Karpas-422 (cell line): ENCODE data around the gene PDE3A. TPM values are rescaled to one million over a fixed set of nuclear protein-coding genes. Genes with fewer than 3 reads are reported as not detected.

ENCODE experiments used
- DNase-seq: peaks from one replicate; pipeline ENCODE4 v3.0.0-alpha.2; 2015
- H2AFZ ChIP-seq: fragments of 200-600 bp; sonication (generic); 2 replicates; pipeline ENCODE4 v1.6.1; 2014; ENCODE audit warnings: antibody characterized with exemption, low read length, mixed read lengths
- H3K27ac ChIP-seq: fragments of 200-600 bp; sonication (generic); 2 replicates; pipeline ENCODE4 v1.5.1; 2014; ENCODE audit warnings: mild to moderate bottlenecking, low read length, moderate library complexity
- H3K27me3 ChIP-seq: fragments of 200-600 bp; sonication (generic); 2 replicates; pipeline ENCODE4 v1.6.1; 2014; ENCODE audit warnings: low read length, mixed read lengths
- H3K36me3 ChIP-seq: fragments of 200-600 bp; sonication (generic); 2 replicates; pipeline ENCODE4 v1.6.1; 2014; ENCODE audit warnings: low read length, mixed read lengths; ENCODE audit not compliant: insufficient read depth
- H3K4me1 ChIP-seq: fragments of 200-600 bp; sonication (generic); 2 replicates; pipeline ENCODE4 v1.6.1; 2014; ENCODE audit warnings: mild to moderate bottlenecking, low read length, mixed read lengths
- H3K4me2 ChIP-seq: fragments of 200-600 bp; sonication (generic); 2 replicates; pipeline ENCODE4 v1.6.1; 2014; ENCODE audit warnings: low read length, low read depth, mild to moderate bottlenecking; ENCODE audit not compliant: poor library complexity, severe bottlenecking
- H3K4me3 ChIP-seq: fragments of 200-600 bp; sonication (generic); 2 replicates; pipeline ENCODE4 v1.5.1; 2014; ENCODE audit warnings: mild to moderate bottlenecking, antibody characterized with exemption, low read length, mixed read lengths
- H3K79me2 ChIP-seq: fragments of 200-600 bp; sonication (generic); 2 replicates; pipeline ENCODE4 v1.6.1; 2014; ENCODE audit warnings: mild to moderate bottlenecking, low read length, mixed read lengths
- H3K9ac ChIP-seq: fragments of 200-600 bp; sonication (generic); 2 replicates; pipeline ENCODE4 v1.6.0; 2014; ENCODE audit warnings: low read length
- H3K9me2 ChIP-seq: fragments of 200-600 bp; sonication (generic), shearing (Covaris generic); replicated peaks from 2 replicates; pipeline ENCODE4 v1.6.0; 2014; ENCODE audit warnings: mild to moderate bottlenecking, low read length, moderate library complexity; ENCODE audit not compliant: insufficient read depth
- H3K9me3 ChIP-seq: fragments of 300-700, 200-600 bp; sonication (generic); 2 replicates; pipeline ENCODE4 v1.6.1; 2014; ENCODE audit warnings: low read length, mixed read lengths
- H4K20me1 ChIP-seq: fragments of 200-600 bp; sonication (generic); 2 replicates; pipeline ENCODE4 v1.6.1; 2014; ENCODE audit warnings: mild to moderate bottlenecking, antibody characterized with exemption, low read length, low read depth; ENCODE audit not compliant: insufficient read depth
- total RNA-seq: library from RNA; depleted of rRNA; stranded (reverse); fragments of >200 nt; shearing (Covaris generic); gene quantifications from 2 replicates; pipeline ENCODE4 v1.2.3, GENCODE V29; 2014; ENCODE audit warnings: low replicate concordance

Gene PDE3A
- total RNA-seq, 1 experiment from 2014 or later = not detected

- Histone ChIP-seq H3K4me1 (no peaks in the 10 kb centered on the region), H3K27me3 (no peaks in the 10 kb centered on the region)
These were observed 336.5 kb downstream of the PDE3A start for GRCh38 chr12:20704860-20705259.

GRCh38 chr12:20711846-20712245, 343.5 kb downstream of the PDE3A start:
- H4K20me1 ChIP-seq = no peaks in the 10 kb centered on the region
- H2AFZ ChIP-seq = no peak overlapping the region
- no peaks in the 10 kb centered on the region for H3K27me3 ChIP-seq
- no peaks in the 10 kb centered on the region for H3K4me1 ChIP-seq
- H3K79me2 ChIP-seq = no peaks in the 10 kb centered on the region
- H3K9me2 ChIP-seq = no peaks in the 10 kb centered on the region
- no peak for DNase-seq
- no peak overlapping the region for H3K27ac ChIP-seq
- no peak overlapping the region for H3K4me3 ChIP-seq
- H3K4me2 ChIP-seq = no peak overlapping the region
- H3K9me3 ChIP-seq = no peaks in the 10 kb centered on the region
- H3K9ac ChIP-seq = no peak overlapping the region
- no peaks in the 10 kb centered on the region for H3K36me3 ChIP-seq

More at GRCh38 chr12:20704860-20705259, 336.5 kb downstream of the PDE3A start:
- H3K9ac ChIP-seq = no peak overlapping the region
- no peaks in the 10 kb centered on the region for H3K9me2 ChIP-seq
- H3K27ac ChIP-seq = no peak overlapping the region
- H3K4me3 ChIP-seq = no peak overlapping the region
- no peaks in the 10 kb centered on the region for H3K79me2 ChIP-seq
- no peaks in the 10 kb centered on the region for H3K36me3 ChIP-seq
- no peak overlapping the region for H3K4me2 ChIP-seq
- no peak for DNase-seq
- H3K9me3 ChIP-seq = no peaks in the 10 kb centered on the region
- no peaks in the 10 kb centered on the region for H4K20me1 ChIP-seq
- H2AFZ ChIP-seq = no peak overlapping the region

GRCh38 chr12:20716037-20716436, 347.7 kb downstream of the PDE3A start:
- H3K9me3 ChIP-seq = no peaks in the 10 kb centered on the region
- H3K27ac ChIP-seq = no peak overlapping the region
- H2AFZ ChIP-seq = no peak overlapping the region
- H3K9me2 ChIP-seq = no peaks in the 10 kb centered on the region
- no peaks in the 10 kb centered on the region for H3K79me2 ChIP-seq
- no peaks in the 10 kb centered on the region for H4K20me1 ChIP-seq
- no peak for DNase-seq
- no peaks in the 10 kb centered on the region for H3K4me1 ChIP-seq
- H3K4me3 ChIP-seq = no peak overlapping the region
- H3K27me3 ChIP-seq = no peaks in the 10 kb centered on the region
- no peak overlapping the region for H3K9ac ChIP-seq
- no peaks in the 10 kb centered on the region for H3K36me3 ChIP-seq
- no peak overlapping the region for H3K4me2 ChIP-seq

- no peak overlapping the region for H3K9ac ChIP-seq
- no peaks in the 10 kb centered on the region for H3K27me3 ChIP-seq
- H3K9me3 ChIP-seq = no peaks in the 10 kb centered on the region
- DNase-seq = no peak
- H3K9me2 ChIP-seq = no peaks in the 10 kb centered on the region
- H3K27ac ChIP-seq = no peak overlapping the region
- no peak overlapping the region for H2AFZ ChIP-seq
- no peaks in the 10 kb centered on the region for H4K20me1 ChIP-seq
- no peak overlapping the region for H3K4me2 ChIP-seq
- H3K36me3 ChIP-seq = no peaks in the 10 kb centered on the region
- H3K4me1 ChIP-seq = no peaks in the 10 kb centered on the region
- H3K4me3 ChIP-seq = no peak overlapping the region
- no peaks in the 10 kb centered on the region for H3K79me2 ChIP-seq
These were observed 348.6 kb downstream of the PDE3A start for GRCh38 chr12:20716985-20717384.

GRCh38 chr12:20718294-20718693, 350.0 kb downstream of the PDE3A start:
- H2AFZ ChIP-seq = no peak overlapping the region
- no peak for DNase-seq
- H3K79me2 ChIP-seq = no peaks in the 10 kb centered on the region
- H3K27me3 ChIP-seq = no peaks in the 10 kb centered on the region
- H3K36me3 ChIP-seq = no peaks in the 10 kb centered on the region
- no peaks in the 10 kb centered on the region for H4K20me1 ChIP-seq
- no peak overlapping the region for H3K27ac ChIP-seq
- no peaks in the 10 kb centered on the region for H3K4me1 ChIP-seq
- no peak overlapping the region for H3K4me3 ChIP-seq
- H3K4me2 ChIP-seq = no peak overlapping the region
- no peak overlapping the region for H3K9ac ChIP-seq
- H3K9me2 ChIP-seq = no peaks in the 10 kb centered on the region
- no peaks in the 10 kb centered on the region for H3K9me3 ChIP-seq

GRCh38 chr12:20722142-20722541, 353.8 kb downstream of the PDE3A start:
- Histone ChIP-seq H3K79me2 (no peaks in the 10 kb centered on the region), H3K36me3 (no peaks in the 10 kb centered on the region), H2AFZ (no peak overlapping the region), H3K9me3 (no peaks in the 10 kb centered on the region), H4K20me1 (no peaks in the 10 kb centered on the region), H3K27me3 (no peaks in the 10 kb centered on the region), H3K27ac (no peak overlapping the region), H3K9me2 (no peaks in the 10 kb centered on the region), H3K4me1 (no peaks in the 10 kb centered on the region), H3K9ac (no peak overlapping the region), H3K4me2 (no peak overlapping the region), H3K4me3 (no peak overlapping the region)
- DNase-seq = no peak

- DNase-seq = no peak
- no peaks in the 10 kb centered on the region for H3K4me1 ChIP-seq
These were observed 362.9 kb downstream of the PDE3A start for GRCh38 chr12:20731274-20731673.

More at GRCh38 chr12:20731274-20731673, 362.9 kb downstream of the PDE3A start:
- Histone ChIP-seq H3K9me3 (no peaks in the 10 kb centered on the region), H3K27me3 (no peaks in the 10 kb centered on the region), H3K27ac (no peak overlapping the region), H2AFZ (no peak overlapping the region), H3K4me2 (no peak overlapping the region), H3K79me2 (no peaks in the 10 kb centered on the region), H3K4me3 (no peak overlapping the region), H3K9me2 (no peaks in the 10 kb centered on the region; the same call in 1 of the 2 replicates), H3K36me3 (no peaks in the 10 kb centered on the region), H3K9ac (no peak overlapping the region), H4K20me1 (no peaks in the 10 kb centered on the region)
